Testis (tissue), 3 donors: ENCODE results near the gene HAAO. TPM values are rescaled to one million over a fixed set of nuclear protein-coding genes. Genes with fewer than 3 reads are reported as not detected.

Experiments
- DNase-seq: peaks from one replicate; pipeline ENCODE4 v3.0.0-alpha.2; 2019
- H3K27ac ChIP-seq, 2 donors: fragments of 200-600 bp; sonication (generic); one replicate each; pipeline ENCODE4 v1.5.1; 2019
- H3K27me3 ChIP-seq: fragments of 200-600 bp; sonication (generic); one replicate; pipeline ENCODE4 v1.5.1; 2019
- H3K36me3 ChIP-seq: fragments of 200-600 bp; sonication (generic); one replicate; pipeline ENCODE4 v1.5.1; 2017; ENCODE audit warnings: low read depth; ENCODE audit errors: missing control alignments
- H3K4me1 ChIP-seq: fragments of 200-600 bp; sonication (generic); one replicate; pipeline ENCODE4 v1.5.1; 2019
- H3K4me3 ChIP-seq, 2 donors: fragments of 200-600 bp; sonication (generic); one replicate each; pipeline ENCODE4 v1.5.1; 2017 to 2019
- H3K9me3 ChIP-seq: fragments of 200-600 bp; sonication (generic); one replicate; pipeline ENCODE4 v1.5.1; 2017
- CTCF ChIP-seq, 3 experiments: fragments of 450-650 bp in 2 of 3; fragments of 200-600 bp in 1 of 3; sonication (generic) in 1 of 3; IDR thresholded peaks; one replicate each; pipeline ENCODE4 v1.5.1; 2016 to 2019; ENCODE audit warnings: antibody characterized with exemption in 3 of 3, mild to moderate bottlenecking in 2 of 3, moderate library complexity in 1 of 3
- POLR2A ChIP-seq: fragments of 450-650 bp; IDR thresholded peaks from one replicate; pipeline ENCODE4 v1.6.1; 2017; ENCODE audit warnings: antibody characterized with exemption, mild to moderate bottlenecking, moderate library complexity
- WGBS, 2 donors: methylation state at CpG; one replicate each; pipeline ENCODE4 v1.1.5; 2018; 5-methylcytosine and 5-hydroxymethylcytosine counted together
- intact Hi-C: fragments of 100-400 bp; cut with DNase I; formaldehyde crosslinking; loops from one replicate; pipeline ENCODE4 v1.15.1; 2023; ENCODE audit warnings: low total_unique reads
- polyA plus RNA-seq: library from polyadenylated mRNA; stranded (reverse); fragments of 350-450 nt; fragmentation: Illumina TruSeq; extraction: RNeasy Lipid Tissue Mini Kit (QIAGEN cat#74804); gene quantifications from one replicate; pipeline ENCODE4 v1.2.3, GENCODE V29; 2014; ENCODE audit warnings: low read depth, low replicate concordance; ENCODE audit not compliant: insufficient read depth
- total RNA-seq, 2 donors: library from RNA; depleted of rRNA; stranded (reverse); fragments of >200 nt; gene quantifications; one replicate each; pipeline ENCODE4 v1.2.3, GENCODE V29; 2016

The HAAO gene
- total and polyA plus RNA-seq, 3 donors from 2014 or later = 3.2 to 6.0 (median 5.3) TPM

GRCh38 chr2:42830922-42831574, 38.7 kb upstream of the HAAO start:
- Histone ChIP-seq H3K36me3 (no peaks in the 10 kb centered on the region), H3K27ac (no peak overlapping the region), H3K4me1 (peaks cover 24% of the 10 kb centered on the region), H3K4me3 (no peak overlapping the region), H3K9me3 (no peaks in the 10 kb centered on the region), H3K27me3 (no peaks in the 10 kb centered on the region)
- DNase-seq = peak; percentile 28
- TF ChIP-seq POLR2A (no peak), CTCF (IDR thresholded peaks at IDR 0.05) (no peak)
- intact Hi-C loops = no loop called here
- WGBS, 2 donors = 78 to 88% methylated on average over 6 of the region's 6 CpGs

- Histone ChIP-seq H3K36me3 (no peaks in the 10 kb centered on the region), H3K27ac (peak overlapping the region in 1 of 2 donors; percentile 61), H3K9me3 (no peaks in the 10 kb centered on the region), H3K27me3 (no peaks in the 10 kb centered on the region), H3K4me1 (peaks cover 24% of the 10 kb centered on the region), H3K4me3 (no peak overlapping the region)
- 76% methylated on average over 2 to 4 of the region's 4 CpGs for whole genome bisulfite sequencing, 2 donors
- no peak for TF ChIP-seq POLR2A
- TF ChIP-seq CTCF (IDR thresholded peaks at IDR 0.05) = no peak
- peak; percentile 13 for DNase-seq
- intact Hi-C loops = no loop called here
These were observed 37.5 kb upstream of the HAAO start for GRCh38 chr2:42829671-42830440.

- Histone ChIP-seq H3K36me3 (no peaks in the 10 kb centered on the region), H3K4me1 (peaks cover 24% of the 10 kb centered on the region), H3K4me3 (no peak overlapping the region), H3K27ac (peak overlapping the region in 1 of 2 donors; percentile 61), H3K9me3 (no peaks in the 10 kb centered on the region), H3K27me3 (no peaks in the 10 kb centered on the region)
- peak; percentile 93 to 94 (median 93) for TF ChIP-seq CTCF (IDR thresholded peaks at IDR 0.05)
- TF ChIP-seq POLR2A = no peak
- DNase-seq = peak; percentile 85
- 35 to 37% methylated on average over 12 of the region's 12 CpGs for WGBS, 2 donors
- intact Hi-C loops = no loop called here
These were observed 36.4 kb upstream of the HAAO start for GRCh38 chr2:42828487-42829425.

- DNase-seq = peak; percentile 95
- H3K27ac ChIP-seq = peak overlapping the region; percentile 25 to 65
- H3K4me1 ChIP-seq = peaks cover 24% of the 10 kb centered on the region
- H3K9me3 ChIP-seq = no peaks in the 10 kb centered on the region
- intact Hi-C loops = no loop called here
- no peaks in the 10 kb centered on the region for H3K27me3 ChIP-seq
- no peaks in the 10 kb centered on the region for H3K36me3 ChIP-seq
- WGBS, 2 donors = 19 to 23% methylated on average over 31 to 47 of the region's 47 CpGs
- TF ChIP-seq CTCF (IDR thresholded peaks at IDR 0.05) (peak; percentile 91 to 94 (median 94)), POLR2A (no peak)
- H3K4me3 ChIP-seq = peak overlapping the region; percentile 32 to 57
These were observed 35.5 kb upstream of the HAAO start for GRCh38 chr2:42827647-42828486.
